ENCODE data around the gene KNDC1.

GRCh38 chr10:133116455-133116854, 43.6 kb upstream of the KNDC1 start:
- TF ChIP-seq, protein P1, sequence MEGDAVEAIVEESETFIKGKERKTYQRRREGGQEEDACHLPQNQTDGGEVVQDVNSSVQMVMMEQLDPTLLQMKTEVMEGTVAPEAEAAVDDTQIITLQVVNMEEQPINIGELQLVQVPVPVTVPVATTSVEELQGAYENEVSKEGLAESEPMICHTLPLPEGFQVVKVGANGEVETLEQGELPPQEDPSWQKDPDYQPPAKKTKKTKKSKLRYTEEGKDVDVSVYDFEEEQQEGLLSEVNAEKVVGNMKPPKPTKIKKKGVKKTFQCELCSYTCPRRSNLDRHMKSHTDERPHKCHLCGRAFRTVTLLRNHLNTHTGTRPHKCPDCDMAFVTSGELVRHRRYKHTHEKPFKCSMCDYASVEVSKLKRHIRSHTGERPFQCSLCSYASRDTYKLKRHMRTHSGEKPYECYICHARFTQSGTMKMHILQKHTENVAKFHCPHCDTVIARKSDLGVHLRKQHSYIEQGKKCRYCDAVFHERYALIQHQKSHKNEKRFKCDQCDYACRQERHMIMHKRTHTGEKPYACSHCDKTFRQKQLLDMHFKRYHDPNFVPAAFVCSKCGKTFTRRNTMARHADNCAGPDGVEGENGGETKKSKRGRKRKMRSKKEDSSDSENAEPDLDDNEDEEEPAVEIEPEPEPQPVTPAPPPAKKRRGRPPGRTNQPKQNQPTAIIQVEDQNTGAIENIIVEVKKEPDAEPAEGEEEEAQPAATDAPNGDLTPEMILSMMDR (optimal IDR thresholded peaks at IDR 0.05 in 1 of 3, IDR thresholded peaks at IDR 0.05 in 1 of 3, conservative IDR thresholded peaks at IDR 0.05 in 1 of 3; ENCODE audit: extremely low read depth in 1 of 3, insufficient read depth in 2 of 3, low read length in 3 of 3): no peak
- TF ChIP-seq EZH2 (IDR thresholded peaks at IDR 0.05; ENCODE audit: low read length): no peak
